Measurements from ENCODE around the gene RPS8. TPM values are rescaled to one million over a fixed set of nuclear protein-coding genes. Genes with fewer than 3 reads are reported as not detected.

The RPS8 gene
- total and polyA plus RNA-seq, 7 experiments from 2014 or later: 954 to 3,409 (median 2,318) TPM

GRCh38 chr1:44807364-44808062 lies 32.2 kb downstream of the RPS8 start:
- Mint-ChIP-seq H3K36me3 (peaks cover 5 to 40% (median 25%) of the 10 kb centered on the region in 5 donors), H3K27me3 (peaks cover 0 to 3% (median 0%) of the 10 kb centered on the region in 5 donors), H3K4me3 (peak overlapping the region; percentile 63 to 90 (median 80)), H3K4me1 (peaks cover 54 to 84% (median 77%) of the 10 kb centered on the region in 7 donors), H3K9me3 (peaks cover 0 to 7% (median 0%) of the 10 kb centered on the region in 11 donors), H3K27ac (peak overlapping the region; percentile 98 to 100 (median 99))
- peak overlapping the region; percentile 91 for H3K27ac ChIP-seq (ENCODE audit: low read depth, low read length)
- peak; percentile 68 for ATAC-seq
- peaks cover 66% of the 10 kb centered on the region in 2 donors for H3K4me1 ChIP-seq (ENCODE audit: control insufficient read depth in 2 of 2, insufficient read depth in 2 of 2, low read length in 2 of 2)
- POLR2A ChIA-PET: interaction anchor here (0.6 to 18.7 kb wide), 18 partner anchors 7 to 776 kb away, joined by 3 to 709 read pairs (median 6); partner anchors contain the start of genes BEST4, CCDC163, EIF2B3 and HECTD3
- no peaks in the 10 kb centered on the region for H3K27me3 ChIP-seq (ENCODE audit: control insufficient read depth in 2 of 2, insufficient read depth in 2 of 2, low read length in 2 of 2)
- CTCF ChIA-PET: interaction anchor here (0.6 to 3.4 kb wide), 6 partner anchors 7 to 80 kb away, joined by 3 to 34 read pairs (median 4); partner anchors contain the start of gene PLK3
- peak; percentile 78 to 96 (median 95) for DNase-seq
- intact Hi-C loops (cut with micrococcal nuclease): loop anchor here (2.0 to 10.0 kb wide), 4 partner anchors 77 to 775 kb away; partner anchors contain the start of genes TESK2 (in 2 of the 2), NASP (in 1 of the 2), RNU5D-1 (in 1 of the 2) and ZSWIM5 (in 1 of the 2)
- H3K4me3 ChIP-seq (ENCODE audit: low read length): peak overlapping the region; percentile 48
- peaks cover 13 to 41% (median 18%) of the 10 kb centered on the region in 3 experiments for H3K36me3 ChIP-seq (ENCODE audit: control insufficient read depth in 2 of 3, insufficient read depth in 3 of 3, low read length in 3 of 3)
- H3K9me3 ChIP-seq (ENCODE audit: control insufficient read depth in 2 of 3, low read length in 3 of 3): no peaks in the 10 kb centered on the region

- H3K4me3 ChIP-seq (ENCODE audit: low read length): peak within 1 kb of the TSS; percentile 48
- peak within 1 kb of the TSS; percentile 98 to 100 (median 99) for H3K27ac Mint-ChIP-seq
- POLR2A ChIA-PET: interaction anchor here (0.6 to 18.7 kb wide), 23 partner anchors 8 to 775 kb away, joined by 3 to 709 read pairs (median 5); partner anchors contain the start of genes BEST4, CCDC163, EIF2B3 and HECTD3
These were observed 33.0 kb downstream of the RPS8 start, which contains the start of gene BTBD19 for GRCh38 chr1:44808063-44808937. TSS of gene BTBD19 (plus strand) at chr1:44808523. CDS start at chr1:44808821, 298 bp downstream.

DNA sequence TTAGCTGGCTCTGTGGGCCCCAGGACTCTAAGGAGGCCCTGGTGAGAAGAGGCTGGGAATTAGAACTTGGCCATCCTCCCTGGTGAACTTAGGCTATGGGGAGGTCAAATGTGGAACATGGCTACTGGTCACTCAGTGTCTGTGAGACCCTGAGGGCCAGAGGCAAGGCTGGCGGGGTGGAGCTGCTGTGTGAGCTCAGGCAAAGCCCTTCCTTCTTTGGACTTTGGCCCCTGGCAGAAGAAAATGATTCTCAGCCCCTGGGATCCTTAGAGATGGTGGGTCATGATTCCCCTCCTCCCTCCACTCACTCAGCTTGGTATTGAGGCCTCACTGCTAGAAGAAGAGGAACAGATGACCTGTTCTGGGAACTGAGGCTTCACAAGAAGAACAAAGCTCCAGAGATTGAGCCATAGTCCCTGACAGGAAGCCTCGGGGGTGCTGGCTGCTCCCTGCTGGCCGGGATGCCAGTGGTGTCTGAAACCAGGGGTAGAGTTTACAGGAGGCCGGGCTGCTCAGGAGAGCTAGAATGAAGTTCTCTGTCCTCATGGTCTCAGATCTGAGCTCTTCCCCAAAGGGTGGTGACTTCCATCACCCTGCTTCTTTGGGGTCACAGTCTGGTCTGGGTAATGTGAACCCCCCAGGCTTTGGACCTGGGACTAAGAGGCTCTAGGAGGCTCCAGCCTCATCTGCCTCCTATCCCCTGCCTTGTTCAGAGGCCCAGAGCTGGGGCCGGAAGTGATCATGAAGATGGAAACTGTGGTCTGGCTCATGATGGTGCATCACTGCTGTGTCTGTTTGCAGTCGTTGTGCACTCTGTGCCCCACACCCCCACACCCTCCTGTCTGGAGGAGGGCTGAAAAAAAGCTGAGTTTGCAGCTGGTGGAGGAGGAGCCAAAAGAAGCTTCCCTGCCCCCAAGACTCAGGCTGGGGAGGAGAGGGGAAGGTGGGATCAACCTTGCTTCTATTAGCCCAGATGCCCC lies 33.9 kb downstream of the RPS8 start:
- Mint-ChIP-seq H3K36me3 (peaks cover 0 to 33% (median 16%) of the 10 kb centered on the region in 5 donors), H3K27me3 (peaks cover 0 to 3% (median 0%) of the 10 kb centered on the region in 5 donors), H3K27ac (peak overlapping the region; percentile 98 to 100 (median 99)), H3K4me3 (peak overlapping the region; percentile 48 to 90 (median 82)), H3K9me3 (peaks cover 0 to 10% (median 0%) of the 10 kb centered on the region in 11 donors), H3K4me1 (peaks cover 49 to 77% (median 72%) of the 10 kb centered on the region in 7 donors)
- ChIA-PET POLR2A (interaction anchor here (0.7 to 18.7 kb wide), 25 partner anchors 9 to 774 kb away, joined by 3 to 709 read pairs (median 5); partner anchors contain the start of genes BEST4, CCDC163, EIF2B3 and HECTD3), CTCF (interaction anchor here (0.6 to 3.4 kb wide), 12 partner anchors 9 to 202 kb away, joined by 3 to 34 read pairs (median 3); partner anchors contain the start of genes EIF2B3, HECTD3, PLK3 and RNU5D-1)
- peak overlapping the region; percentile 91 for H3K27ac ChIP-seq (ENCODE audit: low read depth, low read length)
- H3K27me3 ChIP-seq (ENCODE audit: control insufficient read depth in 2 of 2, insufficient read depth in 2 of 2, low read length in 2 of 2): no peaks in the 10 kb centered on the region
- peaks cover 59 to 64% of the 10 kb centered on the region in 2 donors for H3K4me1 ChIP-seq (ENCODE audit: control insufficient read depth in 2 of 2, insufficient read depth in 2 of 2, low read length in 2 of 2)
- peak overlapping the region; percentile 48 for H3K4me3 ChIP-seq (ENCODE audit: low read length)
- DNase-seq (peak in 8 of 9 donors; percentile 84 to 95 (median 92)), ATAC-seq (peak; percentile 65)
- no peaks in the 10 kb centered on the region for H3K9me3 ChIP-seq (ENCODE audit: control insufficient read depth in 2 of 3, low read length in 3 of 3)
- intact Hi-C loops (cut with micrococcal nuclease): loop anchor here (1.0 to 10.0 kb wide), 6 partner anchors 8 to 773 kb away; partner anchors contain the start of genes TESK2 (in 2 of the 2), NASP (in 1 of the 2), RNU5D-1 (in 1 of the 2) and ZSWIM5 (in 1 of the 2)
- H3K36me3 ChIP-seq (ENCODE audit: control insufficient read depth in 2 of 3, insufficient read depth in 3 of 3, low read length in 3 of 3): peaks cover 3 to 24% (median 9%) of the 10 kb centered on the region in 3 experiments

More at GRCh38 chr1:44808063-44808937, 33.0 kb downstream of the RPS8 start, which contains the start of gene BTBD19:
- no peaks in the 10 kb centered on the region for H3K9me3 ChIP-seq (ENCODE audit: control insufficient read depth in 2 of 3, low read length in 3 of 3)
- peaks cover 9 to 33% (median 12%) of the 10 kb centered on the region in 3 experiments for H3K36me3 ChIP-seq (ENCODE audit: control insufficient read depth in 2 of 3, insufficient read depth in 3 of 3, low read length in 3 of 3)
- Mint-ChIP-seq H3K27me3 (peaks cover 0 to 3% (median 0%) of the 10 kb centered on the region in 5 donors), H3K36me3 (peaks cover 1 to 32% (median 21%) of the 10 kb centered on the region in 5 donors), H3K9me3 (peaks cover 0 to 7% (median 0%) of the 10 kb centered on the region in 11 donors), H3K4me1 (peaks cover 47 to 78% (median 72%) of the 10 kb centered on the region in 7 donors), H3K4me3 (peak within 1 kb of the TSS; percentile 67 to 90 (median 82))
- DNase-seq (peak in 4 of 9 donors; percentile 12 to 86 (median 33)), ATAC-seq (peak; percentile 22)
- intact Hi-C loops (cut with micrococcal nuclease): loop anchor here (2.0 to 10.0 kb wide), 4 partner anchors 77 to 774 kb away; partner anchors contain the start of genes TESK2 (in 2 of the 2), NASP (in 1 of the 2), RNU5D-1 (in 1 of the 2) and ZSWIM5 (in 1 of the 2)
- peaks cover 58 to 61% of the 10 kb centered on the region in 2 donors for H3K4me1 ChIP-seq (ENCODE audit: control insufficient read depth in 2 of 2, insufficient read depth in 2 of 2, low read length in 2 of 2)
- H3K27ac ChIP-seq (ENCODE audit: low read depth, low read length): peak within 1 kb of the TSS; percentile 91
- CTCF ChIA-PET: interaction anchor here (0.9 to 3.4 kb wide), 8 partner anchors 8 to 77 kb away, joined by 3 to 34 read pairs (median 4); partner anchors contain the start of genes PLK3 and RNU5D-1
- H3K27me3 ChIP-seq (ENCODE audit: control insufficient read depth in 2 of 2, insufficient read depth in 2 of 2, low read length in 2 of 2): no peaks in the 10 kb centered on the region

DNA sequence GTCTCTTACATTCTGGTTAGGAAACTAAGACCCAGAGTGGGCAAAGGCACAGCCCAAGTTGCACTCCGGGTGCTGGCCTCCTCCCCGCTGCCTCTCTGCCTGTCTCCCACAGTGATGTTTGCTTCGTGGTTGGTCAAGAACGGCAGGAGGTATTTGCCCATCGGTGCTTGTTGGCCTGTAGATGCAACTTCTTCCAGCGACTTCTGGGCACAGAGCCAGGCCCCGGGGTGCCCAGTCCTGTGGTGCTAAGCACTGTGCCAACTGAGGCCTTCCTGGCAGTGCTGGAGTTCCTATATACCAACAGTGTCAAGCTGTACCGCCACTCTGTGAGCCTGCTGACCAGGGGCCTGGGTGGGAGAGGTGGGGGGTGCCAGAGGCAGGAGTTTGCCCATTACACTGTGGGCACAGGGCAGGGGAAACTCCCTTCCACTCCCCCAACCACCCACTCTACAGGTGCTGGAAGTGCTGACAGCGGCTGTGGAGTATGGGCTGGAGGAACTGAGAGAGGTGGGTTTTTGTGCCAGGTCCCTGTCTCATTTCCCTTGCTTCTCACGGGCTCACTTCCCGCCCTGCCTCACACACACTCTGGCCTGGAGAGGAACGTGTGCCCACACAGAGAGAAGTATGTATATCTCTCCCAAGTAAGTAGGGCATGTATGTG lies 34.9 kb downstream of the RPS8 start:
- Mint-ChIP-seq H3K9me3 (peaks cover 0 to 8% (median 0%) of the 10 kb centered on the region in 11 donors), H3K4me1 (peaks cover 56 to 81% (median 73%) of the 10 kb centered on the region in 7 donors), H3K27ac (peak overlapping the region; percentile 98 to 100 (median 99)), H3K4me3 (peak overlapping the region in 9 of 10 donors; percentile 74 to 90 (median 82)), H3K27me3 (peaks cover 0 to 3% (median 0%) of the 10 kb centered on the region in 5 donors), H3K36me3 (peaks cover 0 to 36% (median 11%) of the 10 kb centered on the region in 5 donors)
- POLR2A ChIA-PET: interaction anchor here (0.6 to 18.7 kb wide), 21 partner anchors 10 to 773 kb away, joined by 3 to 709 read pairs (median 5); partner anchors contain the start of genes BEST4, EIF2B3, HECTD3 and MUTYH
- peak overlapping the region; percentile 91 for H3K27ac ChIP-seq (ENCODE audit: low read depth, low read length)
- peaks cover 61 to 70% of the 10 kb centered on the region in 2 donors for H3K4me1 ChIP-seq (ENCODE audit: control insufficient read depth in 2 of 2, insufficient read depth in 2 of 2, low read length in 2 of 2)
- intact Hi-C loops (cut with micrococcal nuclease): no loop called here
- ATAC-seq (no peak), DNase-seq (peak in 4 of 9 donors; percentile 17 to 55 (median 36))
- peak overlapping the region; percentile 8 for H3K4me3 ChIP-seq (ENCODE audit: low read length)
- no peaks in the 10 kb centered on the region for H3K27me3 ChIP-seq (ENCODE audit: control insufficient read depth in 2 of 2, insufficient read depth in 2 of 2, low read length in 2 of 2)
- H3K36me3 ChIP-seq (ENCODE audit: control insufficient read depth in 2 of 3, insufficient read depth in 3 of 3, low read length in 3 of 3): peaks cover 0 to 15% (median 4%) of the 10 kb centered on the region in 3 experiments
- CTCF ChIA-PET: interaction anchor here (0.6 to 3.4 kb wide), 7 partner anchors 8 to 201 kb away, joined by 3 to 34 read pairs (median 7); partner anchors contain the start of genes HECTD3, PLK3 and RPS8
- H3K9me3 ChIP-seq (ENCODE audit: control insufficient read depth in 2 of 3, low read length in 3 of 3): no peaks in the 10 kb centered on the region

Data from naive thymus-derived CD4-positive, alpha-beta T cell (primary cell).